Thoracic aorta (tissue), 2 donors: Measurements from ENCODE around the gene OLA1. TPM values are rescaled to one million over a fixed set of nuclear protein-coding genes. Genes with fewer than 3 reads are reported as not detected.

Experiments used
- ATAC-seq: fragments of 150-250 bp; one replicate; pipeline ENCODE4 v1.8.0; 2017; ENCODE audit warnings: low read depth; ENCODE audit not compliant: insufficient number of reproducible peaks, low FRiP score
- DNase-seq: peaks from one replicate; pipeline ENCODE4 v3.0.0-alpha.2; 2020; ENCODE audit warnings: low spot score
- H3K27ac ChIP-seq, 2 donors: fragments of 200-600 bp; sonication (generic); 1 replicate in 1 of 2; 2 replicates in 1 of 2; pipeline ENCODE4 v1.5.1; 2016; ENCODE audit warnings: mild to moderate bottlenecking in 2 of 2, moderate library complexity in 2 of 2
- H3K27me3 ChIP-seq: fragments of 200-600 bp; sonication (generic); replicated peaks from 2 replicates; pipeline ENCODE4 v1.6.0; 2016; ENCODE audit warnings: mild to moderate bottlenecking; ENCODE audit not compliant: insufficient read depth
- H3K36me3 ChIP-seq: fragments of 200-600 bp; sonication (generic); one replicate; pipeline ENCODE4 v1.5.1; 2016
- H3K4me1 ChIP-seq, 2 donors: fragments of 200-600 bp; sonication (generic); 1 replicate in 1 of 2; 2 replicates in 1 of 2; pipeline versions ENCODE4 v1.5.1 to v1.6.0; 2016; ENCODE audit warnings: low read depth in 2 of 2, mild to moderate bottlenecking in 1 of 2; ENCODE audit not compliant: control insufficient read depth in 1 of 2
- H3K4me3 ChIP-seq: fragments of 200-600 bp; sonication (generic); 2 replicates; pipeline ENCODE4 v1.5.1; 2016; ENCODE audit warnings: mild to moderate bottlenecking
- H3K9me3 ChIP-seq: fragments of 200-600 bp; sonication (generic); 2 replicates; pipeline ENCODE4 v1.5.1; 2016
- CTCF ChIP-seq: fragments of 200-600 bp; sonication (generic); IDR thresholded peaks from one replicate; pipeline ENCODE4 v1.5.1; 2019; ENCODE audit warnings: antibody characterized with exemption
- total RNA-seq, 2 donors: library from RNA; depleted of rRNA; stranded (reverse); fragments of >200 nt; gene quantifications; one replicate each; pipeline versions ENCODE4 v1.1.0 to v1.2.3, GENCODE V29; 2016

The OLA1 gene
- 10 to 100 TPM; 15.2 to 48.0 TPM for total RNA-seq

GRCh38 chr2:174248187-174248997, at the start of gene OLA1:
OLA1 (minus strand) TSS chr2:174248532; CDS start chr2:174246815, 1,717 bp downstream.
- peak; percentile 66 for DNase-seq
- H3K4me1 ChIP-seq = peaks cover 6 to 11% of the 10 kb centered on the region in 2 donors
- H3K27me3 ChIP-seq = no peaks in the 10 kb centered on the region
- ATAC-seq = peak; percentile 97
- H3K27ac ChIP-seq = peak within 1 kb of the TSS; percentile 76 to 85
- H3K36me3 ChIP-seq = no peaks in the 10 kb centered on the region
- no peak for TF ChIP-seq CTCF
- H3K9me3 ChIP-seq = no peaks in the 10 kb centered on the region
- peak within 1 kb of the TSS; percentile 86 for H3K4me3 ChIP-seq

GRCh38 chr2:174292908-174293307, 44.6 kb upstream of the OLA1 start:
- TF ChIP-seq CTCF = no peak
- peaks cover 5% of the 10 kb centered on the region for H3K9me3 ChIP-seq
- no peak overlapping the region for H3K4me3 ChIP-seq
- ATAC-seq (no peak), DNase-seq (no peak)
- H3K27ac ChIP-seq = no peak overlapping the region
- H3K4me1 ChIP-seq = no peaks in the 10 kb centered on the region
- no peaks in the 10 kb centered on the region for H3K27me3 ChIP-seq
- no peaks in the 10 kb centered on the region for H3K36me3 ChIP-seq

- no peaks in the 10 kb centered on the region for H3K27me3 ChIP-seq
- no peaks in the 10 kb centered on the region for H3K36me3 ChIP-seq
- H3K4me3 ChIP-seq = no peak overlapping the region
- H3K9me3 ChIP-seq = no peaks in the 10 kb centered on the region
- no peaks in the 10 kb centered on the region for H3K4me1 ChIP-seq
- H3K27ac ChIP-seq = no peak overlapping the region
- DNase-seq (no peak), ATAC-seq (no peak)
- TF ChIP-seq CTCF = no peak
Observed at GRCh38 chr2:174286172-174286571, 37.8 kb upstream of the OLA1 start.

GRCh38 chr2:174282441-174282840, 34.1 kb upstream of the OLA1 start:
- Histone ChIP-seq H3K36me3 (no peaks in the 10 kb centered on the region), H3K27me3 (no peaks in the 10 kb centered on the region), H3K4me1 (no peaks in the 10 kb centered on the region), H3K27ac (no peak overlapping the region), H3K4me3 (no peak overlapping the region), H3K9me3 (no peaks in the 10 kb centered on the region)
- ATAC-seq (no peak), DNase-seq (no peak)
- no peak for TF ChIP-seq CTCF

GRCh38 chr2:174281736-174282135, 33.4 kb upstream of the OLA1 start:
- Histone ChIP-seq H3K27ac (no peak overlapping the region), H3K9me3 (no peaks in the 10 kb centered on the region), H3K27me3 (no peaks in the 10 kb centered on the region), H3K4me3 (no peak overlapping the region), H3K36me3 (no peaks in the 10 kb centered on the region), H3K4me1 (no peaks in the 10 kb centered on the region)
- no peak for TF ChIP-seq CTCF
- DNase-seq (no peak), ATAC-seq (no peak)
